OCI-LY3 (cell line): ENCODE measurements around the gene TCEAL6.
"Not testable (repeated sequence)": the region's sequence is repeated elsewhere in the genome, so short reads cannot be mapped to it uniquely, and the experiment has no call there.

Experiments used
- H2AFZ ChIP-seq: fragments of 200-600, 300-600 bp; shearing (Covaris generic); 2 replicates; pipeline ENCODE4 v1.6.0; 2014; ENCODE audit warnings: antibody characterized with exemption, low read depth, low read length
- H3K27ac ChIP-seq: fragments of 200-600, 300-600 bp; sonication (generic); 2 replicates; pipeline ENCODE4 v1.5.1; 2014; ENCODE audit warnings: mild to moderate bottlenecking, low read length, moderate library complexity, mixed read lengths
- H3K27me3 ChIP-seq: fragments of 200-600, 300-600 bp; sonication (generic); 2 replicates; pipeline ENCODE4 v1.6.1; 2014; ENCODE audit warnings: low read depth, low read length, mixed read lengths
- H3K36me3 ChIP-seq: fragments of 200-600, 300-600 bp; sonication (generic); replicated peaks from 2 replicates; pipeline ENCODE3; 2014; ENCODE audit warnings: low read depth, low read length, mixed read lengths
- H3K4me1 ChIP-seq: fragments of 300-600, 200-600 bp; sonication (generic); 2 replicates; pipeline ENCODE4 v1.6.1; 2014; ENCODE audit warnings: low read length, mixed read lengths
- H3K4me2 ChIP-seq: fragments of 200-600, 300-600 bp; sonication (generic); 2 replicates; pipeline ENCODE4 v1.6.1; 2014; ENCODE audit warnings: low read length, mixed read lengths
- H3K4me3 ChIP-seq: fragments of 300-600, 200-600 bp; sonication (generic); 2 replicates; pipeline ENCODE4 v1.5.1; 2014; ENCODE audit warnings: antibody characterized with exemption, mild to moderate bottlenecking, low read length, moderate library complexity
- H3K79me2 ChIP-seq: fragments of 300-600, 200-600 bp; shearing (Covaris generic); 2 replicates; pipeline ENCODE4 v1.6.1; 2014; ENCODE audit warnings: mild to moderate bottlenecking, low read length, mixed read lengths
- H3K9ac ChIP-seq: fragments of 300-600, 200-600 bp; shearing (Covaris generic); 2 replicates; pipeline ENCODE4 v1.6.0; 2014; ENCODE audit warnings: mild to moderate bottlenecking, low read length, moderate library complexity
- H3K9me3 ChIP-seq: fragments of 200-600, 300-600 bp; shearing (Covaris generic); 2 replicates; pipeline ENCODE4 v1.6.1; 2014; ENCODE audit warnings: low read length, mixed read lengths; ENCODE audit not compliant: insufficient read depth
- H4K20me1 ChIP-seq: fragments of 200-600, 300-600 bp; sonication (generic); 2 replicates; pipeline ENCODE4 v1.6.1; 2016; ENCODE audit warnings: low read length, mixed read lengths; ENCODE audit not compliant: insufficient read depth
- CTCF ChIP-seq: fragments of 200-600, 300-600 bp; sonication (generic); IDR thresholded peaks from 2 replicates; pipeline ENCODE4 v1.5.1; 2014; ENCODE audit warnings: antibody characterized with exemption, low read length, low read depth
- EZH2phosphoT487 ChIP-seq: fragments of 200-600 bp; shearing (Covaris generic); IDR thresholded peaks from 2 replicates; pipeline ENCODE4 v1.6.1; 2018; ENCODE audit warnings: antibody characterized with exemption, mixed run types, low read depth

Gene TCEAL6

GRCh38 chrX:102142274-102142673 is at the start of gene TCEAL6:
Gene TCEAL6, minus strand, starts transcription at chrX:102142481.
- not testable (repeated sequence) for H3K27me3 ChIP-seq, H3K36me3 ChIP-seq, H3K4me2 ChIP-seq, H3K27ac ChIP-seq, H3K4me1 ChIP-seq, H2AFZ ChIP-seq, H3K4me3 ChIP-seq, H4K20me1 ChIP-seq, H3K9me3 ChIP-seq, H3K79me2 ChIP-seq, H3K9ac ChIP-seq

GRCh38 chrX:102185967-102186720 is 43.9 kb upstream of the TCEAL6 start:
- H3K27me3 ChIP-seq = no peaks in the 10 kb centered on the region
- H3K79me2 ChIP-seq = no peaks in the 10 kb centered on the region
- no peaks in the 10 kb centered on the region for H3K9me3 ChIP-seq
- no peak overlapping the region for H3K4me2 ChIP-seq
- no peak for TF ChIP-seq CTCF
- TF ChIP-seq EZH2phosphoT487 = no peak
- H3K9ac ChIP-seq = no peak overlapping the region
- H4K20me1 ChIP-seq = no peaks in the 10 kb centered on the region
- no peak overlapping the region for H2AFZ ChIP-seq
- no peak overlapping the region for H3K27ac ChIP-seq
- H3K4me3 ChIP-seq = no peak overlapping the region
- no peaks in the 10 kb centered on the region for H3K36me3 ChIP-seq
- H3K4me1 ChIP-seq = no peaks in the 10 kb centered on the region

- TF ChIP-seq EZH2phosphoT487 (no peak), CTCF (no peak)
- no peak within 1 kb of the TSS for H3K4me2 ChIP-seq
Measured at GRCh38 chrX:102155806-102156179, 13.5 kb upstream of the TCEAL6 start, which contains the start of gene BEX5. Gene BEX5, minus strand, starts transcription at chrX:102155977. Its CDS starts 1,712 bp downstream, at chrX:102154265.

GRCh38 chrX:102154900-102155805 is 12.9 kb upstream of the TCEAL6 start:
- H3K4me3 ChIP-seq = no peak overlapping the region
- no peak overlapping the region for H2AFZ ChIP-seq
- H3K4me2 ChIP-seq = no peak overlapping the region
- no peaks in the 10 kb centered on the region for H3K9me3 ChIP-seq
- H3K4me1 ChIP-seq = no peaks in the 10 kb centered on the region
- no peaks in the 10 kb centered on the region for H4K20me1 ChIP-seq
- H3K9ac ChIP-seq = no peak overlapping the region
- TF ChIP-seq EZH2phosphoT487 (no peak), CTCF (no peak)
- no peaks in the 10 kb centered on the region for H3K36me3 ChIP-seq
- no peaks in the 10 kb centered on the region for H3K79me2 ChIP-seq
- H3K27me3 ChIP-seq = no peaks in the 10 kb centered on the region
- H3K27ac ChIP-seq = no peak overlapping the region

More at GRCh38 chrX:102155806-102156179, 13.5 kb upstream of the TCEAL6 start, which contains the start of gene BEX5:
- Histone ChIP-seq H3K4me3 (no peak within 1 kb of the TSS), H3K9me3 (no peaks in the 10 kb centered on the region), H3K9ac (no peak within 1 kb of the TSS), H3K4me1 (no peaks in the 10 kb centered on the region), H4K20me1 (no peaks in the 10 kb centered on the region), H3K36me3 (no peaks in the 10 kb centered on the region), H3K79me2 (no peaks in the 10 kb centered on the region), H3K27me3 (no peaks in the 10 kb centered on the region), H2AFZ (no peak within 1 kb of the TSS), H3K27ac (no peak within 1 kb of the TSS)
